PC-9 (cell line): ENCODE results near the gene CENPP. TPM values are rescaled to one million over a fixed set of nuclear protein-coding genes. Genes with fewer than 3 reads are reported as not detected.

Experiments used
- BruUV-seq: library from RNA; stranded (reverse); fragments of 400-500 nt; replicated peaks from 2 replicates; lab custom pipeline; 2021; lab: Mats Ljungman, UMichigan
- CTCF ChIA-PET: fragments of 300-600 bp; sonication (Branson Sonifier 250); formaldehyde crosslinking; loops from one replicate; lab custom pipeline; 2022; ENCODE audit warnings: antibody characterized with exemption; lab: Charles Lee
- POLR2A ChIA-PET: fragments of 300-600 bp; sonication (Branson Sonifier 250); formaldehyde crosslinking; loops from one replicate; lab custom pipeline; 2022; ENCODE audit warnings: antibody characterized with exemption; ENCODE audit not compliant: unreplicated experiment; lab: Charles Lee
- DNase-seq, 2 experiments: peaks; one replicate each; pipeline versions ENCODE4 v3.0.0 to v3.0.0-alpha.2; 2015 to 2022; ENCODE audit warnings: mixed read lengths in 1 of 2
- H2AFZ ChIP-seq: fragments of 200-600 bp; sonication (generic); 2 replicates; pipeline ENCODE4 v1.8.1; 2017; ENCODE audit warnings: antibody characterized with exemption
- H3F3A ChIP-seq: fragments of 200-600 bp; sonication (generic); 2 replicates; pipeline ENCODE4 v1.8.1; 2017; ENCODE audit warnings: antibody characterized with exemption, mild to moderate bottlenecking, low read depth; ENCODE audit not compliant: insufficient read depth
- H3K27ac ChIP-seq: fragments of 200-600 bp; sonication (generic); 2 replicates; pipeline ENCODE4 v1.6.1; 2016; ENCODE audit warnings: mixed run types
- H3K27me3 ChIP-seq: fragments of 200-600 bp; sonication (generic); 2 replicates; pipeline ENCODE4 v1.6.1; 2016; ENCODE audit warnings: low read depth, mixed run types; ENCODE audit not compliant: insufficient read depth
- H3K36me3 ChIP-seq: fragments of 200-600 bp; sonication (generic); 2 replicates; pipeline ENCODE4 v1.6.1; 2016; ENCODE audit warnings: low read depth, mixed run types
- H3K4me1 ChIP-seq: fragments of 200-600 bp; sonication (generic); replicated peaks from 2 replicates; pipeline ENCODE4 v1.6.1; 2016; ENCODE audit warnings: mixed run types; ENCODE audit not compliant: insufficient read depth
- H3K4me2 ChIP-seq: fragments of 200-600 bp; sonication (generic); 2 replicates; pipeline ENCODE4 v1.6.1; 2017; ENCODE audit warnings: mixed run types
- H3K4me3 ChIP-seq: fragments of 200-600 bp; sonication (generic); 2 replicates; pipeline ENCODE4 v1.6.1; 2016; ENCODE audit warnings: mixed run types
- H3K79me2 ChIP-seq: fragments of 200-600 bp; sonication (generic); 2 replicates; pipeline ENCODE4 v1.6.1; 2017; ENCODE audit warnings: low read depth, mixed run types
- H3K9me2 ChIP-seq: fragments of 200-600 bp; sonication (generic); 2 replicates; pipeline ENCODE4 v1.8.1; 2017; ENCODE audit warnings: mild to moderate bottlenecking; ENCODE audit not compliant: insufficient read depth
- H3K9me3 ChIP-seq: fragments of 200-600 bp; sonication (generic); 2 replicates; pipeline ENCODE4 v1.8.1; 2016; ENCODE audit warnings: low read depth; ENCODE audit not compliant: insufficient read depth
- H4K20me1 ChIP-seq: fragments of 200-600 bp; sonication (generic); 2 replicates; pipeline ENCODE4 v1.8.1; 2017; ENCODE audit not compliant: insufficient read depth
- CTCF ChIP-seq: fragments of 200-600 bp; sonication (generic); conservative IDR thresholded peaks from 2 replicates; pipeline ENCODE4 v1.6.1; 2017; ENCODE audit warnings: mixed run types, antibody characterized with exemption, mild to moderate bottlenecking, moderate library complexity
- EZH2 ChIP-seq: fragments of 200-600 bp; sonication (generic); IDR thresholded peaks from 2 replicates; pipeline ENCODE4 v1.8.0; 2017; ENCODE audit warnings: antibody characterized with exemption, low read depth
- intact Hi-C: fragments of 100-400 bp; cut with micrococcal nuclease; formaldehyde crosslinking; loops from one replicate; pipeline ENCODE4 v1.10.0; 2022; ENCODE audit not compliant: unreplicated experiment
- total RNA-seq: library from RNA; stranded (reverse); gene quantifications from 2 replicates; pipeline ENCODE4 v1.2.3, GENCODE V29; 2021

CENPP gene
- total RNA-seq, 1 experiment from 2014 or later: 10.0 TPM

- Histone ChIP-seq H3K27ac (no peak overlapping the region), H3F3A (peaks cover 5% of the 10 kb centered on the region), H3K4me3 (no peak overlapping the region), H3K4me2 (no peak overlapping the region), H4K20me1 (no peaks in the 10 kb centered on the region; the same call in 1 of the 2 replicates), H2AFZ (no peak overlapping the region), H3K9me2 (no peaks in the 10 kb centered on the region), H3K27me3 (no peaks in the 10 kb centered on the region), H3K4me1 (peaks cover 25% of the 10 kb centered on the region), H3K79me2 (0 out of 2 replicates have a peak, but pooled peaks cover 4% of the 10 kb centered on the region), H3K9me3 (no peaks in the 10 kb centered on the region), H3K36me3 (peaks cover 21% of the 10 kb centered on the region)
- BruUV-seq: no TSS peak
- POLR2A ChIA-PET: no interaction called here
- CTCF ChIA-PET: no interaction called here
- intact Hi-C loops: no loop called here
- DNase-seq: no peak
- TF ChIP-seq EZH2 (no peak), CTCF (no peak)
Measured at GRCh38 chr9:92626484-92626883, 300.7 kb downstream of the CENPP start.

GRCh38 chr9:92627651-92628050 lies 301.9 kb downstream of the CENPP start:
- TF ChIP-seq CTCF (no peak), EZH2 (no peak)
- POLR2A ChIA-PET: no interaction called here
- H3K36me3 ChIP-seq: peaks cover 28% of the 10 kb centered on the region; the same call in 1 of the 2 replicates
- no peaks in the 10 kb centered on the region; the same call in 1 of the 2 replicates for H4K20me1 ChIP-seq
- no peak overlapping the region for H3K4me2 ChIP-seq
- CTCF ChIA-PET: no interaction called here
- peaks cover 5% of the 10 kb centered on the region for H3F3A ChIP-seq
- H3K79me2 ChIP-seq: 0 out of 2 replicates have a peak, but pooled peaks cover 4% of the 10 kb centered on the region
- H3K27ac ChIP-seq: no peak overlapping the region
- no peaks in the 10 kb centered on the region for H3K9me2 ChIP-seq
- BruUV-seq: no TSS peak
- H3K9me3 ChIP-seq: no peaks in the 10 kb centered on the region
- H3K27me3 ChIP-seq: no peaks in the 10 kb centered on the region
- no peak overlapping the region for H2AFZ ChIP-seq
- no peak overlapping the region for H3K4me3 ChIP-seq
- DNase-seq: no peak
- H3K4me1 ChIP-seq: peaks cover 25% of the 10 kb centered on the region
- intact Hi-C loops: no loop called here

- Histone ChIP-seq H3K9me2 (no peaks in the 10 kb centered on the region), H3F3A (no peaks in the 10 kb centered on the region; the same call in 1 of the 2 replicates), H3K4me3 (no peak overlapping the region), H2AFZ (no peak overlapping the region), H3K9me3 (no peaks in the 10 kb centered on the region), H3K4me2 (no peak overlapping the region), H3K27ac (no peak overlapping the region), H3K36me3 (peaks cover 30% of the 10 kb centered on the region; the same call in 1 of the 2 replicates), H4K20me1 (no peaks in the 10 kb centered on the region; the same call in 1 of the 2 replicates), H3K79me2 (0 out of 2 replicates have a peak, but pooled peaks cover 4% of the 10 kb centered on the region), H3K4me1 (no peaks in the 10 kb centered on the region), H3K27me3 (no peaks in the 10 kb centered on the region)
- intact Hi-C loops: loop anchor here (5.0 to 10.0 kb wide), 3 partner anchors 289 to 857 kb away; no protein-coding TSS in a partner anchor
- POLR2A ChIA-PET: no interaction called here
- no peak for TF ChIP-seq EZH2
- no peak for TF ChIP-seq CTCF
- CTCF ChIA-PET: no interaction called here
- no peak for DNase-seq
- BruUV-seq: no TSS peak
Measured at GRCh38 chr9:92631452-92632343, 305.9 kb downstream of the CENPP start.
